ENCODE data around the gene CCDC27. TPM values are rescaled to one million over a fixed set of nuclear protein-coding genes. Genes with fewer than 3 reads are reported as not detected.
A peak's percentile ranks its signal among the peaks of the same experiment; 100 is the strongest.
"Not testable (repeated sequence)": the region's sequence is repeated elsewhere in the genome, so short reads cannot be mapped to it uniquely, and the experiment has no call there.

The CCDC27 gene
- total and polyA plus RNA-seq, 7 donors, result not detected

DNA sequence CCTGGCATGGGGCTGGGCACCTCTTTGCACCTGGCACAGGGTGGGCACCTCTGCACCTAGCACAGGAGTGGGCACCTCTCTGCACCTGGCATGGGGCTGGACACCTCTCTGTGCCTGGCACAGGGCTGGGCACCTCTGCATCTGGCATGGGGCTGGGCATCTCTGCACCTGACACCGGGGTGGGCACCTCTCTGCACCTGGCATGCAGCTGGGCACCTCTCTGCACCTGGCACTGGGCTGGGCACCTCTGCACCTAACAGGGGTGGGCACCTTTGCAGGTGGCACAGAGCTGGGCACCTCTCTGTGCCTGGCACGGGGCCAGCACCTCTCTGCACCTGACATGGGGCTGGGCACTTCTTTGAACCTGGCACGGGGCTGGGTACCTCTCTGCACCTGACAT is 29.4 kb upstream of the CCDC27 start:
- Histone ChIP-seq H3K4me3 (no peak overlapping the region), H3K4me1 (peaks cover 0 to 3% (median 0%) of the 10 kb centered on the region in 4 donors), H3K36me3 (no peaks in the 10 kb centered on the region), H3K27ac (no peak overlapping the region), H3K9me3 (no peaks in the 10 kb centered on the region), H3K27me3 (peaks cover 7 to 51% (median 28%) of the 10 kb centered on the region in 3 donors)
- no peak for DNase-seq
- WGBS, 2 donors, result 25 to 63% methylated on average over 3 of the region's 3 CpGs
- no peak for TF ChIP-seq POLR2A (IDR thresholded peaks at IDR 0.05)
- no peak for TF ChIP-seq POLR2AphosphoS5 (IDR thresholded peaks at IDR 0.05)
- TF ChIP-seq EP300 (IDR thresholded peaks at IDR 0.05), result no peak
- TF ChIP-seq, protein P1, sequence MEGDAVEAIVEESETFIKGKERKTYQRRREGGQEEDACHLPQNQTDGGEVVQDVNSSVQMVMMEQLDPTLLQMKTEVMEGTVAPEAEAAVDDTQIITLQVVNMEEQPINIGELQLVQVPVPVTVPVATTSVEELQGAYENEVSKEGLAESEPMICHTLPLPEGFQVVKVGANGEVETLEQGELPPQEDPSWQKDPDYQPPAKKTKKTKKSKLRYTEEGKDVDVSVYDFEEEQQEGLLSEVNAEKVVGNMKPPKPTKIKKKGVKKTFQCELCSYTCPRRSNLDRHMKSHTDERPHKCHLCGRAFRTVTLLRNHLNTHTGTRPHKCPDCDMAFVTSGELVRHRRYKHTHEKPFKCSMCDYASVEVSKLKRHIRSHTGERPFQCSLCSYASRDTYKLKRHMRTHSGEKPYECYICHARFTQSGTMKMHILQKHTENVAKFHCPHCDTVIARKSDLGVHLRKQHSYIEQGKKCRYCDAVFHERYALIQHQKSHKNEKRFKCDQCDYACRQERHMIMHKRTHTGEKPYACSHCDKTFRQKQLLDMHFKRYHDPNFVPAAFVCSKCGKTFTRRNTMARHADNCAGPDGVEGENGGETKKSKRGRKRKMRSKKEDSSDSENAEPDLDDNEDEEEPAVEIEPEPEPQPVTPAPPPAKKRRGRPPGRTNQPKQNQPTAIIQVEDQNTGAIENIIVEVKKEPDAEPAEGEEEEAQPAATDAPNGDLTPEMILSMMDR (IDR thresholded peaks at IDR 0.05), result no peak
- intact Hi-C loops (cut with DNase I), result loop anchor here (5.0 kb wide), 1 partner anchor 231 kb away; no protein-coding TSS in a partner anchor

DNA sequence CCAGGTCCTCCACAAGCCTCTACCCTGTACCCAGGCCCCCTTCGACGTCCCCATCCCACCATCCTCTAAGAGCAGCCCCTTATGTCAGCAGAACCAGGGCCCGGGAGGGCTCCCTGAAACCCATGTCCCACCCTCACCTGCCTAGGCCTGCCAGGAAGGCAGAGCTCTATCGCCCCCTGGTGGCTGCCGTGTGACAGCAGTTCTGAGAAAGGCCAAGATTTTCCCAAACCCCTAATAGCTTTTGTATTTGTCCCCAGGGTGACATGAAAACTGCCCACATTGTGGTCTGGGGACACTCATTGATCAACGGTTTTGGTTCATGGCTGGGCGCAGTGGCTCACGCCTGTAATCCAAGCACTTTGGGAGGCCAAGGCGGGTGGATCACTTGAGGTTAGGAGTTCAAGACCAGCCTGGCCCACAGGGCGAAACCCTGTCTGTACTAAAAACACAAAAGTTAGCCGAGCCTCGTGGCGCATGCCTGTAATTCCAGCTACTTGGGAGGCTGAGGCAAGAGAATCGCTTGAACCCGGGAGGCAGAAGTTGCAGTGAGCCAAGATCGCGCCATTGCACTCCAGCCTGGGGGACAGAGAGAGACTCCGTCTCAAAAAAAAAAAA is 27.7 kb upstream of the CCDC27 start:
- intact Hi-C loops (cut with DNase I), result loop anchor here (5.0 kb wide), 1 partner anchor 232 kb away; no protein-coding TSS in a partner anchor
- H3K9me3 ChIP-seq, H3K36me3 ChIP-seq, H3K4me3 ChIP-seq, H3K27ac ChIP-seq, DNase-seq, H3K4me1 ChIP-seq: not testable (repeated sequence)
- 42 to 43% methylated on average over 18 of the region's 18 CpGs for WGBS, 2 donors
- TF ChIP-seq, protein P1 (IDR thresholded peaks at IDR 0.05), result peak in 3 of 4 experiments; percentile 72 to 93 (median 77)
- H3K27me3 ChIP-seq, result peaks cover 2 to 49% (median 24%) of the 10 kb centered on the region in 3 donors

DNA sequence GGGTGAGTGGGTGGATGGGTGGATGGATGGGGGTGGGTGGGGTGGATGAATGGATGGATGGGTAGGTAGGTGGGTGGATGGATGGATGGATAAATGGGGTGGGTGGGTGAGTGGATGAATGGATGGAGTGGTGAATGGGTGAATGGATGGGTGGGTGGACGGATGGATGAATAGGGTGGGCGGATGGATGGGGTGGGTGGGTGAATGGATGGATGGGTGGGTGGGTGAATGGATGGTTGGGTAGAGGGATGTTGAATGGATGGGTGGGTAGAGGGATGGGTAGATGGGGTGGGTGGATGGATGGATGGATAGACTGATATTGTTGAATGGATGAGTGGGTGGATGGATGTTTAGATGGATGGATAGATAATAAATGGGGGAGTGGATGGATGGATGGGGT is 26.9 kb upstream of the CCDC27 start:
- no peak overlapping the region for H3K27ac ChIP-seq
- 94 to 97% methylated on average over 2 of the region's 2 CpGs for WGBS, 2 donors
- TF ChIP-seq POLR2AphosphoS5 (IDR thresholded peaks at IDR 0.05) (no peak), POLR2A (IDR thresholded peaks at IDR 0.05) (no peak), EP300 (IDR thresholded peaks at IDR 0.05) (no peak)
- TF ChIP-seq, protein P1 (IDR thresholded peaks at IDR 0.05), result no peak
- DNase-seq, result no peak
- H3K4me1 ChIP-seq, result no peaks in the 10 kb centered on the region
- no peaks in the 10 kb centered on the region for H3K36me3 ChIP-seq
- intact Hi-C loops (cut with DNase I), result no loop called here
- no peaks in the 10 kb centered on the region for H3K9me3 ChIP-seq
- H3K4me3 ChIP-seq, result no peak overlapping the region
- H3K27me3 ChIP-seq, result peaks cover 2 to 57% (median 27%) of the 10 kb centered on the region in 3 donors

DNA sequence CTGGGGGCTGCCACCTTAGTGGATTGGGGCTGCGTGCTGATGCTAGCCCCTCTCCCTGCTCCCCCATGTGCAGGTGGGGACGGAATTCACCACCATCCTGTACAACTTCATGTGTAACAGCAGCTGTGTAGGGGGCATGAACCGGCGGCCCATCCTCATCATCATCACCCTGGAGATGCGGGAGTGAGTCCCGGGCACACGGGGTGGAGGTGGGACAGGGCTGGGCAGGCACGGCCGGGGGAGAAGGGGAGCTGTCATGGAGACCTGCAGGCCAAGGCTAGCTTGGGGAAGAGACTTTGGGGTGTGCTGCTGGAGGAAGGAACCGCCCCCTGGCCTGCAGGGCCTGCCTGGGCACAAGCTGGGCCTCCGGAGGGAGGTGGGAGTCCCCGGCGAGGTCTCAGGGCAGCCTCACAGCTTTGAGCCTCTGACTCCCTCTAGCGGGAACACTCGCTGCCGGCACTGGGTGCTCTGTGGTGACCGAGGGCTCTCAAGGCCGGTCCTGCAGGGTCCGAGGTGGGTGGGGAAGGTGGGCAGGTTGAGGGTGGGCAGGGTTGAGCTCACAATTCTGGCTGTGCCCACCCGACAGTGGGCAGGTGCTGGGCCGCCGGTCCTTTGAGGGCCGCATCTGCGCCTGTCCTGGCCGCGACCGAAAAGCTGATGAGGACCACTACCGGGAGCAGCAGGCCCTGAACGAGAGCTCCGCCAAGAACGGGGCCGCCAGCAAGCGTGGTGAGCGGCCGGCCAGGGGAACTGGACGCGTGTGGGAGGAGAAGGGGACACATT is 25.0 kb upstream of the CCDC27 start:
- Histone ChIP-seq H3K27me3 (peaks cover 6 to 76% (median 43%) of the 10 kb centered on the region in 3 donors), H3K9me3 (no peaks in the 10 kb centered on the region), H3K4me1 (no peaks in the 10 kb centered on the region), H3K36me3 (no peaks in the 10 kb centered on the region), H3K27ac (no peak overlapping the region), H3K4me3 (no peak overlapping the region)
- no peak for DNase-seq
- TF ChIP-seq, protein P1 (IDR thresholded peaks at IDR 0.05), result no peak
- TF ChIP-seq POLR2AphosphoS5 (IDR thresholded peaks at IDR 0.05), result no peak
- no peak for TF ChIP-seq EP300 (IDR thresholded peaks at IDR 0.05)
- no peak for TF ChIP-seq POLR2A (IDR thresholded peaks at IDR 0.05)
- intact Hi-C loops (cut with DNase I), result no loop called here
- 53 to 55% methylated on average over 37 of the region's 37 CpGs for WGBS, 2 donors

Measured in sigmoid colon (tissue), 7 donors.